NB4 (cell line): Measurements from ENCODE around the gene ITGA8.

Experiments
- CTCF ChIP-seq: IDR thresholded peaks from one replicate; pipeline ENCODE4 v1.5.1; 2012; ENCODE audit warnings: low read depth, low read length
- MAX ChIP-seq: IDR thresholded peaks from 2 replicates; pipeline ENCODE4 v1.6.1; 2011; ENCODE audit warnings: low read depth, low read length
- MYC ChIP-seq: IDR thresholded peaks from 2 replicates; pipeline ENCODE4 v1.6.1; 2011; ENCODE audit warnings: low read depth, low read length
- POLR2A ChIP-seq: IDR thresholded peaks from 2 replicates; pipeline ENCODE4 v1.6.1; 2011; ENCODE audit warnings: mild to moderate bottlenecking; ENCODE audit not compliant: insufficient read length; ENCODE audit errors: extremely low read depth

GRCh38 chr10:15741581-15741980 lies 21.9 kb upstream of the ITGA8 start:
- TF ChIP-seq POLR2A: no peak
- no peak for TF ChIP-seq CTCF
- no peak for TF ChIP-seq MYC
- TF ChIP-seq MAX: no peak
